Measurements from ENCODE around the gene KLHL17. TPM values are rescaled to one million over a fixed set of nuclear protein-coding genes. Genes with fewer than 3 reads are reported as not detected.
A peak's percentile ranks its signal among the peaks of the same experiment; 100 is the strongest.

The KLHL17 gene
- total and polyA plus RNA-seq, 9 of the 15 experiments (the other 6 are each of a cell fraction or from before 2014, with no cell fraction given) = 0.14 to 84.8 (median 13.0) TPM

- TF ChIP-seq TCF15 (CRISPR knock-in tag; IDR thresholded peaks at IDR 0.05) = no peak
- no peak for TF ChIP-seq JUNB (CRISPR knock-in tag; conservative IDR thresholded peaks at IDR 0.05)
- TF ChIP-seq TAF15 (IDR thresholded peaks at IDR 0.05; ENCODE audit: low read depth, low read length) = no peak
- TF ChIP-seq SIN3B (IDR thresholded peaks at IDR 0.05; ENCODE audit: low read depth) = no peak
- TF ChIP-seq ZBTB12 (CRISPR knock-in tag; IDR thresholded peaks at IDR 0.05) = 0 out of 2 replicates have a peak, but pooled peaks have one; percentile 58
- TF ChIP-seq SAP30 (IDR thresholded peaks at IDR 0.05; ENCODE audit: borderline replicate concordance, insufficient read depth, low read depth, low read length, poor library complexity, severe bottlenecking) = peak; percentile 78
- TF ChIP-seq NUFIP1 (IDR thresholded peaks at IDR 0.05; ENCODE audit: partially characterized antibody) = no peak
- TF ChIP-seq STAG1 (CRISPR knock-in tag; IDR thresholded peaks at IDR 0.05; ENCODE audit: borderline replicate concordance) = peak; percentile 19; the same call in 1 of the 2 replicates
- 0 out of 2 replicates have a peak, but pooled peaks have one; percentile 6 for TF ChIP-seq ZBTB33 (CRISPR knock-in tag; IDR thresholded peaks at IDR 0.05)
- TF ChIP-seq ZNF507 (tag; conservative IDR thresholded peaks at IDR 0.05) = no peak
- no peak for TF ChIP-seq E2F3 (CRISPR knock-in tag; IDR thresholded peaks at IDR 0.05)
- TF ChIP-seq ZNF644 (tag; IDR thresholded peaks at IDR 0.05; ENCODE audit: low read depth) = no peak
- no peak for TF ChIP-seq WHSC1 (IDR thresholded peaks at IDR 0.05; ENCODE audit: low read length)
- TF ChIP-seq HNRNPK (IDR thresholded peaks at IDR 0.05; ENCODE audit: low read depth, low read length, poor library complexity, severe bottlenecking) = no peak
- TF ChIP-seq LARP7 (IDR thresholded peaks at IDR 0.05) = no peak
- TF ChIP-seq THRAP3 (IDR thresholded peaks at IDR 0.05; ENCODE audit: borderline replicate concordance) = 0 out of 2 replicates have a peak, but pooled peaks have one; percentile 53
- peak; percentile 19; the same call in 1 of the 2 replicates for TF ChIP-seq FOSL1 (tag; conservative IDR thresholded peaks at IDR 0.05)
- no peak for TF ChIP-seq MECOM (CRISPR knock-in tag; IDR thresholded peaks at IDR 0.05)
- TF ChIP-seq IRF1 (CRISPR knock-in tag; IDR thresholded peaks at IDR 0.05; ENCODE audit: borderline replicate concordance) = peak; percentile 89
- TF ChIP-seq NCOA2 (IDR thresholded peaks at IDR 0.05; ENCODE audit: partially characterized antibody in 2 of 2) = no peak
- no peak for TF ChIP-seq ZNF184 (CRISPR knock-in tag; IDR thresholded peaks at IDR 0.05)
- no peak for TF ChIP-seq RBM22 (IDR thresholded peaks at IDR 0.05; ENCODE audit: low read depth, low read length, poor library complexity, severe bottlenecking)
- no peak for TF ChIP-seq SPI1 (IDR thresholded peaks at IDR 0.05; ENCODE audit: borderline replicate concordance, low read depth, low read length)
Measured at GRCh38 chr1:1013105-1013921, 52.9 kb downstream of the KLHL17 start, which contains the start of gene ISG15 (continued).
